DND-41 (cell line): Measurements from ENCODE around the gene TASOR.

ENCODE experiments used
- EZH2 ChIP-seq: IDR thresholded peaks from 3 replicates; pipeline ENCODE4 v1.6.1; 2012; ENCODE audit warnings: borderline replicate concordance, low read depth, mild to moderate bottlenecking, moderate library complexity, low read length, inconsistent platforms; ENCODE audit not compliant: severe bottlenecking
- TF ChIP-seq, protein P1 (sequence below): IDR thresholded peaks from 2 replicates; pipeline ENCODE4 v1.5.1; 2012; ENCODE audit warnings: borderline replicate concordance, low read length, moderate library complexity, mild to moderate bottlenecking; ENCODE audit not compliant: poor library complexity, severe bottlenecking; ENCODE audit errors: extremely low read depth

- TF ChIP-seq, protein P1, sequence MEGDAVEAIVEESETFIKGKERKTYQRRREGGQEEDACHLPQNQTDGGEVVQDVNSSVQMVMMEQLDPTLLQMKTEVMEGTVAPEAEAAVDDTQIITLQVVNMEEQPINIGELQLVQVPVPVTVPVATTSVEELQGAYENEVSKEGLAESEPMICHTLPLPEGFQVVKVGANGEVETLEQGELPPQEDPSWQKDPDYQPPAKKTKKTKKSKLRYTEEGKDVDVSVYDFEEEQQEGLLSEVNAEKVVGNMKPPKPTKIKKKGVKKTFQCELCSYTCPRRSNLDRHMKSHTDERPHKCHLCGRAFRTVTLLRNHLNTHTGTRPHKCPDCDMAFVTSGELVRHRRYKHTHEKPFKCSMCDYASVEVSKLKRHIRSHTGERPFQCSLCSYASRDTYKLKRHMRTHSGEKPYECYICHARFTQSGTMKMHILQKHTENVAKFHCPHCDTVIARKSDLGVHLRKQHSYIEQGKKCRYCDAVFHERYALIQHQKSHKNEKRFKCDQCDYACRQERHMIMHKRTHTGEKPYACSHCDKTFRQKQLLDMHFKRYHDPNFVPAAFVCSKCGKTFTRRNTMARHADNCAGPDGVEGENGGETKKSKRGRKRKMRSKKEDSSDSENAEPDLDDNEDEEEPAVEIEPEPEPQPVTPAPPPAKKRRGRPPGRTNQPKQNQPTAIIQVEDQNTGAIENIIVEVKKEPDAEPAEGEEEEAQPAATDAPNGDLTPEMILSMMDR = no peak
- TF ChIP-seq EZH2 = no peak
Measured at GRCh38 chr3:56711344-56711743, 28.3 kb upstream of the TASOR start.
